B cell (primary cell): ENCODE measurements around the gene SEL1L. TPM values are rescaled to one million over a fixed set of nuclear protein-coding genes. Genes with fewer than 3 reads are reported as not detected.

ENCODE experiments used
- ATAC-seq: fragments of 200-7000 bp; cut with Tn5 transposase; one replicate; pipeline ENCODE4 v1.10.0; 2021; ENCODE audit warnings: low read depth, mild to moderate bottlenecking, moderate number of reproducible peaks, moderate library complexity
- CTCF ChIA-PET: fragments of 350-600 bp; sonication (Branson Sonifier 250); formaldehyde crosslinking; loops from one replicate; lab custom pipeline; 2021; ENCODE audit warnings: antibody characterized with exemption, inconsistent platforms; lab: Charles Lee
- POLR2A ChIA-PET: fragments of 350-600 bp; sonication (Branson Sonifier 250); formaldehyde crosslinking; loops from one replicate; lab custom pipeline; 2021; ENCODE audit warnings: antibody characterized with exemption; lab: Charles Lee
- DNase-seq: peaks from one replicate; pipeline ENCODE4 v3.0.0; 2013
- H2AFZ ChIP-seq: 2 replicates; pipeline ENCODE4 v1.6.1; 2012; ENCODE audit warnings: mild to moderate bottlenecking, low read depth, low read length; ENCODE audit not compliant: insufficient read depth, poor library complexity, severe bottlenecking
- H3K27ac ChIP-seq, 2 donors: 1 replicate in 1 of 2; 2 replicates in 1 of 2; pipeline ENCODE4 v1.5.1; 2012 to 2013; ENCODE audit warnings: low read length in 2 of 2, mild to moderate bottlenecking in 2 of 2, moderate library complexity in 1 of 2
- H3K27me3 ChIP-seq, 4 experiments: fragments of 200-600 bp in 1 of 4; sonication (generic) in 1 of 4; replicated peaks in 1 of 4; 1 replicate in 2 of 4; 2 replicates in 2 of 4; pipeline versions ENCODE4 v1.6.1 to v1.7.0; 2013 to 2016; ENCODE audit warnings: low read length in 3 of 4, mild to moderate bottlenecking in 2 of 4, mixed read lengths in 1 of 4, moderate library complexity in 1 of 4; ENCODE audit not compliant: insufficient read depth in 4 of 4, control insufficient read depth in 3 of 4; ENCODE audit errors: control extremely low read depth in 1 of 4
- H3K36me3 ChIP-seq, 2 experiments: replicated peaks in 1 of 2; 1 replicate in 1 of 2; 2 replicates in 1 of 2; pipeline versions ENCODE4 v1.6.1 to v1.7.1; 2013; ENCODE audit warnings: low read length in 1 of 2; ENCODE audit not compliant: insufficient read depth in 2 of 2, control insufficient read depth in 1 of 2; ENCODE audit errors: control extremely low read depth in 1 of 2, extremely low read depth in 1 of 2
- H3K4me1 ChIP-seq, 2 donors: fragments of 200-600 bp in 1 of 2; sonication (generic) in 1 of 2; 1 replicate in 1 of 2; 2 replicates in 1 of 2; pipeline versions ENCODE4 v1.5.1 to v1.6.1; 2013 to 2017; ENCODE audit warnings: low read length in 2 of 2; ENCODE audit not compliant: control insufficient read depth in 2 of 2, insufficient read depth in 2 of 2
- H3K4me2 ChIP-seq: replicated peaks from 2 replicates; pipeline ENCODE3; 2012; ENCODE audit warnings: mild to moderate bottlenecking, low read depth, low read length; ENCODE audit not compliant: poor library complexity, severe bottlenecking
- H3K4me3 ChIP-seq, 5 experiments: fragments of 200-600 bp in 1 of 5; sonication (generic) in 1 of 5; 1 replicate in 3 of 5; 2 replicates in 2 of 5; pipeline versions ENCODE4 v1.5.1 to v1.7.0; 2011 to 2016; ENCODE audit warnings: low read length in 4 of 5, mild to moderate bottlenecking in 4 of 5, low read depth in 2 of 5, control low read depth in 1 of 5, moderate library complexity in 1 of 5; ENCODE audit not compliant: insufficient read depth in 1 of 5; ENCODE audit errors: control extremely low read depth in 1 of 5, extremely low read depth in 1 of 5
- H3K79me2 ChIP-seq: fragments of 200-600 bp; sonication (generic); one replicate; pipeline ENCODE4 v1.6.0; 2016; ENCODE audit warnings: low read length; ENCODE audit not compliant: control insufficient read depth, insufficient read depth
- H3K9ac ChIP-seq: fragments of 200-600 bp; sonication (generic); 2 replicates; pipeline ENCODE4 v1.6.1; 2017; ENCODE audit warnings: mild to moderate bottlenecking, low read length, moderate library complexity
- H3K9me3 ChIP-seq, 3 donors: one replicate each; pipeline versions ENCODE4 v1.6.1 to v1.7.1; 2013; ENCODE audit warnings: low read length in 2 of 3; ENCODE audit not compliant: control insufficient read depth in 2 of 3, insufficient read depth in 1 of 3; ENCODE audit errors: control extremely low read depth in 1 of 3
- H4K20me1 ChIP-seq: 2 replicates; pipeline ENCODE4 v1.6.0; 2012; ENCODE audit warnings: mild to moderate bottlenecking, low read length; ENCODE audit not compliant: insufficient read depth, control insufficient read depth, poor library complexity, severe bottlenecking
- H3K27ac Mint-ChIP-seq: one replicate; pipeline ENCODE4 v1.8.0; 2021; ENCODE audit warnings: mixed read lengths
- H3K27me3 Mint-ChIP-seq: one replicate; pipeline ENCODE4 v1.8.0; 2021; ENCODE audit warnings: mixed read lengths
- H3K4me1 Mint-ChIP-seq: one replicate; pipeline ENCODE4 v1.8.0; 2021; ENCODE audit warnings: mixed read lengths
- H3K4me3 Mint-ChIP-seq: one replicate; pipeline ENCODE4 v1.8.0; 2021; ENCODE audit warnings: mixed read lengths
- H3K9me3 Mint-ChIP-seq: one replicate; pipeline ENCODE4 v1.8.0; 2022; ENCODE audit warnings: mixed read lengths; ENCODE audit not compliant: insufficient read depth
- EZH2 ChIP-seq: IDR thresholded peaks from 2 replicates; pipeline ENCODE4 v1.6.1; 2012; ENCODE audit warnings: borderline replicate concordance, low read depth, mild to moderate bottlenecking, moderate library complexity, low read length; ENCODE audit not compliant: insufficient read depth, poor library complexity, severe bottlenecking
- WGBS: methylation state at CpG from one replicate; pipeline ENCODE4 v1.1.5; 2013; ENCODE audit warnings: missing lambda C conversion rate; ENCODE audit not compliant: insufficient coverage; 5-methylcytosine and 5-hydroxymethylcytosine counted together
- intact Hi-C: fragments of 100-400 bp; cut with micrococcal nuclease; formaldehyde crosslinking; loops from one replicate; pipeline ENCODE4 v1.10.0; 2022
- polyA plus RNA-seq: library from polyadenylated mRNA; depleted of rRNA; stranded (reverse); fragments of >200 nt; gene quantifications from 2 replicates; pipeline ENCODE4 v1.2.3, GENCODE V29; 2012
- total RNA-seq, 2 donors: library from RNA; stranded (reverse); fragments of 120-200 nt in 1 of 2; gene quantifications; 1 replicate in 1 of 2; 2 replicates in 1 of 2; pipeline versions ENCODE4 v1.2.3 to v1.2.4, GENCODE V29; 2013 to 2022
- TF ChIP-seq, protein P1 (sequence below): fragments of 200-600 bp; IDR thresholded peaks from one replicate; pipeline ENCODE4 v1.8.0; 2022; ENCODE audit warnings: antibody characterized with exemption, mild to moderate bottlenecking

The SEL1L gene
- total and polyA plus RNA-seq, 2 donors (not counting 1 experiment from before 2014, with no cell fraction given) = 7.3 to 50.0 TPM

GRCh38 chr14:81446279-81447007 lies 87.2 kb downstream of the SEL1L start:
- intact Hi-C loops = no loop called here
- Mint-ChIP-seq H3K4me1 (no peaks in the 10 kb centered on the region), H3K9me3 (no peaks in the 10 kb centered on the region), H3K4me3 (no peak overlapping the region), H3K27me3 (peaks cover 63% of the 10 kb centered on the region), H3K27ac (no peak overlapping the region)
- Histone ChIP-seq H4K20me1 (no peaks in the 10 kb centered on the region), H3K9ac (no peak overlapping the region), H2AFZ (no peak overlapping the region), H3K79me2 (no peaks in the 10 kb centered on the region), H3K27me3 (peaks cover 0 to 11% (median 2%) of the 10 kb centered on the region in 4 experiments), H3K4me1 (no peaks in the 10 kb centered on the region), H3K4me3 (no peak overlapping the region), H3K36me3 (no peaks in the 10 kb centered on the region), H3K9me3 (no peaks in the 10 kb centered on the region), H3K27ac (no peak overlapping the region), H3K4me2 (no peak overlapping the region)
- CTCF ChIA-PET = interaction anchor here (0.6 to 1.7 kb wide), 2 partner anchors 119 to 177 kb away, joined by 3 read pairs; no protein-coding TSS in a partner anchor
- WGBS = 96% methylated on average over 5 of the region's 9 CpGs
- no peak for DNase-seq
- POLR2A ChIA-PET = no interaction called here
- TF ChIP-seq, protein P1, sequence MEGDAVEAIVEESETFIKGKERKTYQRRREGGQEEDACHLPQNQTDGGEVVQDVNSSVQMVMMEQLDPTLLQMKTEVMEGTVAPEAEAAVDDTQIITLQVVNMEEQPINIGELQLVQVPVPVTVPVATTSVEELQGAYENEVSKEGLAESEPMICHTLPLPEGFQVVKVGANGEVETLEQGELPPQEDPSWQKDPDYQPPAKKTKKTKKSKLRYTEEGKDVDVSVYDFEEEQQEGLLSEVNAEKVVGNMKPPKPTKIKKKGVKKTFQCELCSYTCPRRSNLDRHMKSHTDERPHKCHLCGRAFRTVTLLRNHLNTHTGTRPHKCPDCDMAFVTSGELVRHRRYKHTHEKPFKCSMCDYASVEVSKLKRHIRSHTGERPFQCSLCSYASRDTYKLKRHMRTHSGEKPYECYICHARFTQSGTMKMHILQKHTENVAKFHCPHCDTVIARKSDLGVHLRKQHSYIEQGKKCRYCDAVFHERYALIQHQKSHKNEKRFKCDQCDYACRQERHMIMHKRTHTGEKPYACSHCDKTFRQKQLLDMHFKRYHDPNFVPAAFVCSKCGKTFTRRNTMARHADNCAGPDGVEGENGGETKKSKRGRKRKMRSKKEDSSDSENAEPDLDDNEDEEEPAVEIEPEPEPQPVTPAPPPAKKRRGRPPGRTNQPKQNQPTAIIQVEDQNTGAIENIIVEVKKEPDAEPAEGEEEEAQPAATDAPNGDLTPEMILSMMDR = no peak
- no peak for TF ChIP-seq EZH2
- ATAC-seq = no peak

- DNase-seq = no peak
- Histone ChIP-seq H3K36me3 (no peaks in the 10 kb centered on the region), H2AFZ (no peak overlapping the region), H3K9me3 (peaks cover 0 to 1% (median 0%) of the 10 kb centered on the region in 3 donors), H3K4me3 (no peak overlapping the region), H3K27ac (no peak overlapping the region), H3K27me3 (peaks cover 0 to 22% (median 21%) of the 10 kb centered on the region in 4 experiments), H3K4me2 (no peak overlapping the region), H3K4me1 (peaks cover 3% of the 10 kb centered on the region in 2 donors), H3K79me2 (no peaks in the 10 kb centered on the region), H3K9ac (no peak overlapping the region), H4K20me1 (no peaks in the 10 kb centered on the region)
- 82% methylated on average over 3 of the region's 5 CpGs for WGBS
- H3K9me3 Mint-ChIP-seq = no peaks in the 10 kb centered on the region
- H3K4me3 Mint-ChIP-seq = no peak overlapping the region
- POLR2A ChIA-PET = no interaction called here
- no peak overlapping the region for H3K27ac Mint-ChIP-seq
- intact Hi-C loops = no loop called here
- no peak for ATAC-seq
- no peak for TF ChIP-seq EZH2
- TF ChIP-seq, protein P1 = no peak
- CTCF ChIA-PET = no interaction called here
- H3K4me1 Mint-ChIP-seq = peaks cover 8% of the 10 kb centered on the region
- peaks cover 73% of the 10 kb centered on the region for H3K27me3 Mint-ChIP-seq
These were observed 92.0 kb downstream of the SEL1L start for GRCh38 chr14:81441626-81442134.
